NCI-H2081 treated with DMSO at 0.1 percent for 48 hours (cell line): Measurements from ENCODE around the gene ACTR1A.
"Not testable (repeated sequence)": the region's sequence is repeated elsewhere in the genome, so short reads cannot be mapped to it uniquely, and the experiment has no call there.

Experiments
- DNase-seq: peaks from one replicate; lab custom pipeline; 2025; lab: John Stamatoyannopoulos, UW

The ACTR1A gene

GRCh38 chr10:102502337-102503151 lies at the start of gene ACTR1A:
Gene ACTR1A (minus strand): TSS chr10:102502712. CDS start chr10:102502647, 65 bp downstream.
- DNase-seq, result peak; percentile 91

DNA sequence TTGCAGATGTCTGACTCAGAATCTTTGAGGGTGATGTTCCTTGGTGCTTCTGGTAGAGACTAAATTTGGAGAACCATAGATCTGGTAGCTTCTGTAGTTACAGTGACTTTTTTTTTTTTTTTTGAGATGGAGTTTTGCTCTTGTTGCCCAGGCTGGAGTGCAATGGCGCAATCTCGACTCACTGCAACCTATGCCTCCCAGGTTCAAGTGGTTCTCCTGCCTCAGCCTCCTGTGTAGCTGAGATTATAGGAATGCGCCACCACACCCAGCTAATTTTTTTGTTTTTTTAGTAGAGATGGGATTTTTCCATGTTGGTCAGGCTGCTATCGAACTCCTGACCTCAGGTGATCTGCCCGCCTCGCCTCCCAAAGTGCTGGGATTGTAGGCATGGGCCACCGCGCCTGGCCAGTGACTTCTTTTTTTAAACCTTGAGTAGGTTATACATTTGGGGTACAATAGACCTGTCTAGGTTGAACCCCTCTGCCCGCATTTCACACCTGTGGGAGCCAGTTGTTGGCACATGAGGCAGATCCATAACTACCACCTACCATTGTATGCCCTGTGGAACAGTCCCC lies 48.2 kb upstream of the ACTR1A start:
- DNase-seq, result no peak

- no peak for DNase-seq
These were observed 47.0 kb upstream of the ACTR1A start for GRCh38 chr10:102549549-102549948.

DNA sequence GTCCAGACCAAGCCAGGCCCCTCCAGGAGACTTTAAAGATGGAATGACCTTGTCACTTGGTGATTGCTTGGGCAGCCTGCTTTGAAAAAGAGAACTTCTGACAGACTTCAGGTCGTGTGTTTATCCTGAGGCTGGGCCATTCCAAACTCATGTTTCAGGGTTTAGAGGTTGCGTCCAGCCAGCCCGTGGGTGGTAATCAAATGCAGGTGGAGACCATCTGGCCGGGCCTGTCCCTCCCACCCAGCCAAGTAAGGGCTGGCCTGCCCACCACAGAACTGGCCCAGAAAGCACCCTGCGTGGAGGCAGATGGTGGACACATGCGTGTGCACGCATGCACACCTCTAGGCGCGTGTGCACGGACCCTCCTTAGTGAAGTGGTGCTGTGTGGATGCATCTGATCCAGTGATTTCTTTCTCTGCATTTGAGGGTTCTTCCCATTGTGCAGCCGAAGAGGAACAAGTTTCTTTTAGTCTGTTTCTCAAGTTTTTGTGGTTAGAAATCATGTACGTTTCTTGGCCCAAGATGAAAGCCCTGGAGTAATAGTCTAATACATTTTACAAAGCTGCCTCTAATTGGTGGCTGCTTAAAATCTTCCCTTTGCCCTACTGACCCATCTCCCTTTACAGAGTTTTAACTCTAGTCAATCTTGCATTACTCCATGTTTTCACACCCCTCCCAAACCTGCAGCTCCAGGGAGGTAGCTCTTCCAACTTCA lies 44.3 kb upstream of the ACTR1A start:
- no peak for DNase-seq

DNA sequence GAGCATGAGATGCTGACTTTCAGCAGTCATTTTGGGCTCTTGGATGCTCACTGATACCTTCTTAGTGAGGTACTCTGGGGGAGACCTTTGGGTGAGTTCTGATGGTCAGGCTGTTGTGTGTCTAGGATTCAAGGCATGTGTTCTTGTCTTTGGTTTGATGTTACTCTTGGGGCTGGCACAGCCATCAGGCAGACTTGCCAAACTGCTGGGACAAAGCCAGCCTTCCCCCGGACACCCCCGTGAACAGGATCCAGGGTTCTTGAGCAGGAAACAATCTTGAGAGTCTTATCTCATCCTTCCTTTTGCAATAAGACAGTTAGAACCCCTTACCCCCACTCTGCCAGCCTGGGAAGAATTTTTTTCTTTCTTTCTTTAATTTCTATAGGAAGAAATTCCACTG lies 43.5 kb upstream of the ACTR1A start:
- DNase-seq, result no peak

DNA sequence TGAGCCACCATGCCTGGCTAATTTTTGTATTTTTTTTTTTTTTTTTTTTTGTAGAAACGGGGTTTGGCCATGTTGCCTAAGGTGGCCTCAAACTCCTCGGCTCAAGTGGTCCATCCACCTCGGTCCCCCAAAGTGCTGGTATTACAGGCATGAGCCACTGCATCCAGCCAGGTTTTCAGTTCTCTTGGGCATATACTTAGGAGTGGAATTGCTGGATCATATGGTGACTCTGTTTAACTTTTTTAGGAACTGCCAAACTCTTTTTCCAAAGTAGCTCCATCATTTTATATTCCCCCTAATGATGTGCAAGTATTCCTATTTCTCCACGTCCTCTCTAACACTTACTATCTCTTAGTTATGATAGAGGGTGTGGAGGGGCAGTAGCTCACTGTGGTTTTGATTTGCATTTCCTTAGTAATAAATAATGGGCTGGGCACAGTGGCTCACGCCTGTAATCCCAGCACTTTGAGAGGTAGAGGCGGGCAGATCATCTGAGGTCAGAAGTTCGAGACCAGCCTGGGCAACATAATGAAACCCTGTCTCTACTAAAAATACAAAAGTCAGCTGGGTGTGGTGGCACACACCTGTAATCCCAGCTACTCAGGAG lies 42.9 kb upstream of the ACTR1A start:
- DNase-seq, result no peak

- no peak for DNase-seq
These were observed 40.4 kb upstream of the ACTR1A start for GRCh38 chr10:102542800-102543418.

- DNase-seq, result no peak
These were observed 37.5 kb upstream of the ACTR1A start for GRCh38 chr10:102540023-102540422.

DNA sequence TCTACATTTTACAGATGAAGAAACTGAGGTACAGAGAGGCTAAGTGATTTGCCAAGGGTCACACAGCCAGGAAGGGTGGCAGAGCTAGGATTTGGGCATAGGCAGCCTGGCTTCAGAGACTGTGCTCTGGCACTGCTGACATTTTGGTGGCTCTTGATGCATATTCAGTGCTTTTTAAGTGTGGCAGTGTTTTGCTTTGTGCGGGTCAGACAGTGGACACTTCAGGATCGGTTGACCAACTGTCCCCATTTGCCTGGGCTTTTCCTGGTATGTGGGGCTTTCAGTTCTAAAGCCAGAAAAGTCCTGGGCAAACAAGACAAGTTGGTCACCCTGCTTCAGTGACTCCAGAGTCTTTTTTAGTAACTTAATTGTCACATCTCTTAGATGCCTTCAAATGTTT lies 36.3 kb upstream of the ACTR1A start:
- no peak for DNase-seq

DNA sequence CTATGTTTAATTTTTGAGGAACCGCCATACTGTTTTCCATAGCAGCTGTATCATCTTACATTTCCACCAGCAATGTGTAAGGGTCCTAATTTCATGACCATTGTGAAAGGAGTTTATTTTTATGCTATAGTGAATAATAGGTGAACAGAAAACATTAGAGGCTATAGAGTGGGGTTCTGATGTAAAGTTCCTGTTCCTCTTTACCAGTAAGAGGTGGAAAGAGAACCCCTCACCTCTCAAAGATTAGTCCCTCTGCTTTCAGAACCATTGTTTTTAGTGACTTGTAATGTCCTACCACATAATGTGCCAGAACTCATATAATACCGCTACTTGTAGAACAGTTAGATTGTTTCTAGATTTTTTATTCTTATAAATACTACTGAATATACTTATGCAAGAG lies 35.4 kb upstream of the ACTR1A start:
- DNase-seq, result no peak

DNA sequence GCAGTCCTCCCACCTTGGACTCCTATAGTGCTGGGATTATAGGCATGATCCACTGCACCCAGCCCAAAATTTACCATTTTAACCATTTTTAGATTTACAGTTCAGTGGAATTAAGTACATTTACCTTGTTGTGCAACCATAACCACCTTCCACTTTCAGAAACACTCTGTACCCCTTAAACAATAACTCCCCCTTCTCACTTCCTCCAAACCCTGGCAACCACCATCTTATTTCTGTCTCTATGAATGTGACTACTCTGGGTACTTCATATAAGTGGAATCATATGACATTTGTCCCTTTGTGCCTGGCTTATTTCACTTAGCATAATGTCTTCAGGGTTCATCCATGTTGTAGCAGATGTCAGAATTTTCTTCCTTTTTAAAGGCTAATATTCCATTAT lies 34.9 kb upstream of the ACTR1A start:
- no peak for DNase-seq

DNA sequence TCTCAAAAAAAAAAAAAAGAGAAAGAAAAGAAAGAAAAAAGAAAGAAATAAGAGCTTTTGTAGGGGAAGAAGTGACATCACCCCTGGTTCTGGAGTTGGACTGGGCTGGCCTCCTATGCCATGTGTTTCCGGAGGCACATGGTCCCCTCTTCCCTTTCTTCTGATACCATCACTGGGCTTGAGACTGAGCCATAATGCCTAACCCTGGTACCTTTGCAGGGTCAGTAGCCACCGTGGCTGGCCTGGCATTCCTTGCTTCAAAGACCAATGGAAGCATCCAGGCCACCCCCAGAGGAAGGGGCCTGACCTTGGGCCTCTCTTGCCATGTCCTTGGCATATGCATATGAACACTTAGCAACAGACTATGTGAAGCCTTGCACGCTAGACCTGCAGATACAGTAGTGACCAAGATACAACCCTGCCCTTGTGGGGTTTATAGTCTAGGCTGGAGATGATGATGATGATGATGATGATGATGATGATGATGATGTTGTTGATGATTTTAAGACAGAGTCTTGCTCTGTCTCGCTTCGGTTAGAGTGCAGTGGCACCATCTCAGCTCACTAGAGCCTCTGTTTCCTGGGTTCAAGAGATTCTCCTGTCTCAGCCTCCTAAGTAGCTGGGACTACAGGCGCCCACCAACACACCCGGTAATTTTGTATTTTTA lies 33.1 kb upstream of the ACTR1A start:
- no peak for DNase-seq

GRCh38 chr10:102534966-102535365 lies 32.5 kb upstream of the ACTR1A start:
- DNase-seq, result not testable (repeated sequence)

- no peak for DNase-seq
These were observed 31.8 kb upstream of the ACTR1A start for GRCh38 chr10:102534333-102534732.

DNA sequence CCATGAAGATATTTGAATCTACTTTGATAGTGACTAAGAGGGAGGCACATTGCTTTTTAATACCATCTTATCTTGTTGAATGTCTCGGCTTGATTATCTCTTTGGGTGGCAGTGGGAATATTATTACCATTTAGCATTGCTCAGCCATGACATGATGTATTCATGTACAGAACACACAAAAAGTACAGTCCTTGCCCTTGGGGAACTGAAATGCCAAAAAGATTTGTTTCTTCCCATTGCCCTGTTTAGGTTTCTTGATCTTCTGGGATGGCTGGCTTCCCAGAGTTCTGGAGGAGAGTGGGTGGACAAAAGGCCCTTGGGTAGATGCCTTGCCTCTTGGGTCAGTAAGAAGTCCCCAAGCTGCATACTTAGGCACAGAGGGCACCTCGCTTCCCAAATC lies 25.0 kb upstream of the ACTR1A start:
- DNase-seq, result no peak

DNA sequence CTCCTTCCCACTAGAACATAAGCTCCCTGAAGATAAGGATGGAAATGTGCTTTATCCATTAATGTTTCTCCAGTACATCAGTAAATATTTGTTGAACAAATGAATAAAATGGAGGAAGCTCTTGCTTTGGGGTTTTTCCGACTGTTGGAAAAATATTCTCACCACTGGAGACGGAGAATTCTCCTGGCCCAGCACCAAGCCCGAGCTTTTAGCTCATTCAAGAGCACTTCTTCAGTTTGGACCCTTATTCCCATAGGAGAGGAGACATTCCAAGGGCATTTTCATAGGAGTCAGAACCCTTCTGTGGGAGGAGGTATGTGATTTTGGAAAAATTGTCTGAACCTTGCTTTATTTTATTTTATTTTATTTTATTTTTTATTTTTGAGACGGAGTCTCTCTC lies 22.2 kb upstream of the ACTR1A start:
- DNase-seq, result no peak

GRCh38 chr10:102523250-102524029 lies 20.9 kb upstream of the ACTR1A start:
- DNase-seq, result no peak

- DNase-seq, result no peak
These were observed 20.4 kb upstream of the ACTR1A start for GRCh38 chr10:102522874-102523249.

- no peak for DNase-seq
These were observed 16.8 kb upstream of the ACTR1A start for GRCh38 chr10:102519246-102519825.

GRCh38 chr10:102517553-102517952 lies 15.0 kb upstream of the ACTR1A start:
- no peak for DNase-seq

DNA sequence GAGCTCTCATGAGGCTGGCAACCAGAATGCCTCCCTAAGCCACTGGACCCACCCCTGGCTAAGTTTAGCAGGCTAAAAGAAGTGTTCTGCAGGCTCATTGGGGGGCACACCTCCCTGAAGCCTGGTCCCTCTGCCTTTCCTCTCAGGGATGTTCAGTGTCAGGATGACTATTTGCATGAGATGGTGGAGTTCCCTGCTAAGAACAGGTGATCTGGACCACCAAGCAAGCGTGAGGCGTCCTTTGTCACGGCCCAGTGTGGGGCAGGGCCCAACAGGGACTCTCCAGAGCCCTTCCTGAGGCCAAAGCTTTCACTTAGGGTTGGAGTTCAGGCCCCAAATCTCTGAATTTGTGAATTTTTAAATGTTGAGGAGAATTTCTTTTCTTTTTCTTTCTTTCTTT lies 13.2 kb upstream of the ACTR1A start:
- no peak for DNase-seq
